ENCODE results near the gene RPL36. TPM values are rescaled to one million over a fixed set of nuclear protein-coding genes. Genes with fewer than 3 reads are reported as not detected.
A peak's percentile ranks its signal among the peaks of the same experiment; 100 is the strongest.

The RPL36 gene
- total and polyA plus RNA-seq, 9 of the 15 experiments (the other 6 are each of a cell fraction or from before 2014, with no cell fraction given), result 350 to 3,412 (median 1,507) TPM

- TF ChIP-seq HBP1 (CRISPR knock-in tag; IDR thresholded peaks at IDR 0.05) (no peak), ATF7 (IDR thresholded peaks at IDR 0.05) (peak; percentile 57; the same call in 1 of the 2 replicates), PHF8 (IDR thresholded peaks at IDR 0.05; ENCODE audit: borderline replicate concordance, low read length) (peak; percentile 58; the same call in 1 of the 2 replicates), NFE2L1 (tag; IDR thresholded peaks at IDR 0.05; ENCODE audit: borderline replicate concordance, low read depth) (no peak), ARID4B (CRISPR knock-in tag; IDR thresholded peaks at IDR 0.05) (peak; percentile 78), NONO (IDR thresholded peaks at IDR 0.05; ENCODE audit: low read depth in 2 of 2, low read length in 1 of 2) (no peak), VEZF1 (CRISPR knock-in tag; IDR thresholded peaks at IDR 0.05) (peak; percentile 74), TSHZ1 (CRISPR knock-in tag; IDR thresholded peaks at IDR 0.05) (no peak), CTCF (IDR thresholded peaks at IDR 0.05 in 2 of 3, conservative IDR thresholded peaks at IDR 0.05 in 1 of 3; ENCODE audit: insufficient read depth in 2 of 3, low read depth in 1 of 3, low read length in 3 of 3) (peak; percentile 80 to 96 (median 95)), ZNF175 (CRISPR knock-in tag; IDR thresholded peaks at IDR 0.05; ENCODE audit: low read depth) (no peak), TFAM (CRISPR knock-in tag; conservative IDR thresholded peaks at IDR 0.05) (no peak), POLR2A (conservative IDR thresholded peaks at IDR 0.05) (peak; percentile 80)
Observed at GRCh38 chr19:5686647-5687359, 3.3 kb upstream of the RPL36 start (continued).

All from K562 (cell line).